ENCODE measurements around the gene RUSC2.

GRCh38 chr9:35476596-35476995 is 13.3 kb upstream of the RUSC2 start:
- TF ChIP-seq CTCF (IDR thresholded peaks at IDR 0.05) (no peak), POLR2A (IDR thresholded peaks at IDR 0.05) (no peak)
